ENCODE data around the gene CAD. TPM values are rescaled to one million over a fixed set of nuclear protein-coding genes. Genes with fewer than 3 reads are reported as not detected.

The CAD gene
- polyA plus RNA-seq, 1 donor from 2014 or later = 14.2 TPM

DNA sequence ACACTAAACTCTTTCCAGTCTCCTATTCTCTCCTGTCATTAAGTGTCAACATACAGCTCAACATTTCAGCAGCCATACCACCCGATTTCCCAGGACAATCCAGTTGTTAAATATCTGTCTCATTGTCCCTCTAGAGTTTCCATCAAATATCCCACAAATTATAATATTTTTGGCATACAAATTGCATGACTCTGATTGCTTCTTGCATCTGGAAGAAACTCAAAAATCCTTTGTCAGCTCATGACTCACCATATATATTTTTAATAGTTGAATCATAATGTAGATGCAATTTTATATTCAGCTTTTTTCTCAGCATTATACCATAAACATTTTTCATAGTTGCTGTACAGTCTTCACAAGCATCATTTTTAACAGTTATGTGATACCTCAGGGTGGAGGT is 38.5 kb downstream of the CAD start:
- H3K36me3 ChIP-seq (ENCODE audit: insufficient read depth, low read length) = no peaks in the 10 kb centered on the region
- no peak overlapping the region for H3K4me2 ChIP-seq (ENCODE audit: low read length)
- TF ChIP-seq SMC3 (conservative IDR thresholded peaks at IDR 0.05; ENCODE audit: poor library complexity) (no peak), EZH2 (IDR thresholded peaks at IDR 0.05; ENCODE audit: borderline replicate concordance, insufficient read depth, low read length, poor library complexity, severe bottlenecking) (no peak), RAD21 (conservative IDR thresholded peaks at IDR 0.05) (no peak), MXI1 (conservative IDR thresholded peaks at IDR 0.05; ENCODE audit: poor library complexity, severe bottlenecking) (no peak), POLR2AphosphoS5 (IDR thresholded peaks at IDR 0.05) (no peak), EP300 (conservative IDR thresholded peaks at IDR 0.05; ENCODE audit: poor library complexity, severe bottlenecking) (no peak)
- TF ChIP-seq, protein P1, sequence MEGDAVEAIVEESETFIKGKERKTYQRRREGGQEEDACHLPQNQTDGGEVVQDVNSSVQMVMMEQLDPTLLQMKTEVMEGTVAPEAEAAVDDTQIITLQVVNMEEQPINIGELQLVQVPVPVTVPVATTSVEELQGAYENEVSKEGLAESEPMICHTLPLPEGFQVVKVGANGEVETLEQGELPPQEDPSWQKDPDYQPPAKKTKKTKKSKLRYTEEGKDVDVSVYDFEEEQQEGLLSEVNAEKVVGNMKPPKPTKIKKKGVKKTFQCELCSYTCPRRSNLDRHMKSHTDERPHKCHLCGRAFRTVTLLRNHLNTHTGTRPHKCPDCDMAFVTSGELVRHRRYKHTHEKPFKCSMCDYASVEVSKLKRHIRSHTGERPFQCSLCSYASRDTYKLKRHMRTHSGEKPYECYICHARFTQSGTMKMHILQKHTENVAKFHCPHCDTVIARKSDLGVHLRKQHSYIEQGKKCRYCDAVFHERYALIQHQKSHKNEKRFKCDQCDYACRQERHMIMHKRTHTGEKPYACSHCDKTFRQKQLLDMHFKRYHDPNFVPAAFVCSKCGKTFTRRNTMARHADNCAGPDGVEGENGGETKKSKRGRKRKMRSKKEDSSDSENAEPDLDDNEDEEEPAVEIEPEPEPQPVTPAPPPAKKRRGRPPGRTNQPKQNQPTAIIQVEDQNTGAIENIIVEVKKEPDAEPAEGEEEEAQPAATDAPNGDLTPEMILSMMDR (IDR thresholded peaks at IDR 0.05; ENCODE audit: poor library complexity, severe bottlenecking) = no peak
- TF ChIP-seq, protein P2, sequence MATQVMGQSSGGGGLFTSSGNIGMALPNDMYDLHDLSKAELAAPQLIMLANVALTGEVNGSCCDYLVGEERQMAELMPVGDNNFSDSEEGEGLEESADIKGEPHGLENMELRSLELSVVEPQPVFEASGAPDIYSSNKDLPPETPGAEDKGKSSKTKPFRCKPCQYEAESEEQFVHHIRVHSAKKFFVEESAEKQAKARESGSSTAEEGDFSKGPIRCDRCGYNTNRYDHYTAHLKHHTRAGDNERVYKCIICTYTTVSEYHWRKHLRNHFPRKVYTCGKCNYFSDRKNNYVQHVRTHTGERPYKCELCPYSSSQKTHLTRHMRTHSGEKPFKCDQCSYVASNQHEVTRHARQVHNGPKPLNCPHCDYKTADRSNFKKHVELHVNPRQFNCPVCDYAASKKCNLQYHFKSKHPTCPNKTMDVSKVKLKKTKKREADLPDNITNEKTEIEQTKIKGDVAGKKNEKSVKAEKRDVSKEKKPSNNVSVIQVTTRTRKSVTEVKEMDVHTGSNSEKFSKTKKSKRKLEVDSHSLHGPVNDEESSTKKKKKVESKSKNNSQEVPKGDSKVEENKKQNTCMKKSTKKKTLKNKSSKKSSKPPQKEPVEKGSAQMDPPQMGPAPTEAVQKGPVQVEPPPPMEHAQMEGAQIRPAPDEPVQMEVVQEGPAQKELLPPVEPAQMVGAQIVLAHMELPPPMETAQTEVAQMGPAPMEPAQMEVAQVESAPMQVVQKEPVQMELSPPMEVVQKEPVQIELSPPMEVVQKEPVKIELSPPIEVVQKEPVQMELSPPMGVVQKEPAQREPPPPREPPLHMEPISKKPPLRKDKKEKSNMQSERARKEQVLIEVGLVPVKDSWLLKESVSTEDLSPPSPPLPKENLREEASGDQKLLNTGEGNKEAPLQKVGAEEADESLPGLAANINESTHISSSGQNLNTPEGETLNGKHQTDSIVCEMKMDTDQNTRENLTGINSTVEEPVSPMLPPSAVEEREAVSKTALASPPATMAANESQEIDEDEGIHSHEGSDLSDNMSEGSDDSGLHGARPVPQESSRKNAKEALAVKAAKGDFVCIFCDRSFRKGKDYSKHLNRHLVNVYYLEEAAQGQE (IDR thresholded peaks at IDR 0.05; ENCODE audit: borderline replicate concordance) = no peak
- no peak overlapping the region for H3K27ac ChIP-seq (ENCODE audit: low read length)
- H3F3A ChIP-seq (ENCODE audit: insufficient read depth, low read length, poor library complexity, severe bottlenecking) = no peaks in the 10 kb centered on the region
- no peaks in the 10 kb centered on the region for H3K79me2 ChIP-seq (replicated peaks; ENCODE audit: insufficient read depth, low read length)
- H3K9me3 ChIP-seq (ENCODE audit: low read length) = no peaks in the 10 kb centered on the region
- no peaks in the 10 kb centered on the region for H4K20me1 ChIP-seq (ENCODE audit: insufficient read depth)
- no peaks in the 10 kb centered on the region for H3K9me2 ChIP-seq (ENCODE audit: insufficient read depth, low read length)
- no peak overlapping the region for H2AFZ ChIP-seq (ENCODE audit: low read depth, low read length)
- H3K27me3 ChIP-seq (ENCODE audit: insufficient read depth, low read depth, low read length) = peaks cover 17% of the 10 kb centered on the region
- H3K4me3 ChIP-seq (ENCODE audit: low read length) = no peak overlapping the region
- H3K9ac ChIP-seq (ENCODE audit: low read length) = no peak overlapping the region

DNA sequence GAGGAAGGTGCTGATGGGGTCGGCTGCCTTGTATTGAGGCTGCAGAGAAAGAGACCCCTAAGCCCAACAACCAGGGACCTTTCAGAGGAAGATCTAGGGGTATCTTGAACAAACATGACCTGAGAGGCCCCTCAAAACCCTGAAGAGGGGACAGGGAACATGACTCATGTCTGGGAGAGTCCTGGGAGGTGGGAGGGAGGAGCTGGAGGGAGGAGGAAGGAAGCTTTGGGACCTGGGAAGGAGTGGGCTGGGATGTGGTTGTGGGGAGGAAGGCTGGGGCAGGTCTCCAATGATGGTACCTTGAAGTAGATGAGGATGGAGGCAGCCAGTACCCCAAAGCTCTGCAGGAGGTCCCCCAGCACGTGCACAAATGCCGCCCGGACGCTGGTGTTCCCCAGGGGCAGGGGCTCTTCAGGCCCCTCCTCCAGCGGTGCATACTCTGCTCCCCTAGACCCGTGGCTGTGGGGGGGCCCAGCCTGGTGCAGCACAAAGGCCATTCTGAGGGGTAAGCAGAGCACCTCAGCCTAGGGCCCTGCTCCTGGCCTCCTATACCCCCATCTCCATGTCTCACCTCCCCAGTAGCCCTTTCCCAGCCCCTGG is 39.8 kb downstream of the CAD start:
- Histone ChIP-seq H3F3A (ENCODE audit: insufficient read depth, low read length, poor library complexity, severe bottlenecking) (no peaks in the 10 kb centered on the region), H3K4me3 (ENCODE audit: low read length) (no peak overlapping the region), H3K9me3 (ENCODE audit: low read length) (no peaks in the 10 kb centered on the region), H3K27ac (ENCODE audit: low read length) (no peak overlapping the region), H3K4me2 (ENCODE audit: low read length) (no peak overlapping the region), H2AFZ (ENCODE audit: low read depth, low read length) (no peak overlapping the region), H3K79me2 (replicated peaks; ENCODE audit: insufficient read depth, low read length) (no peaks in the 10 kb centered on the region), H3K9ac (ENCODE audit: low read length) (no peak overlapping the region), H4K20me1 (ENCODE audit: insufficient read depth) (no peaks in the 10 kb centered on the region), H3K9me2 (ENCODE audit: insufficient read depth, low read length) (no peaks in the 10 kb centered on the region), H3K36me3 (ENCODE audit: insufficient read depth, low read length) (no peaks in the 10 kb centered on the region), H3K27me3 (ENCODE audit: insufficient read depth, low read depth, low read length) (peaks cover 26% of the 10 kb centered on the region)
- TF ChIP-seq EZH2 (IDR thresholded peaks at IDR 0.05; ENCODE audit: borderline replicate concordance, insufficient read depth, low read length, poor library complexity, severe bottlenecking) = no peak
- TF ChIP-seq SMC3 (conservative IDR thresholded peaks at IDR 0.05; ENCODE audit: poor library complexity) = no peak
- TF ChIP-seq TAF1 (IDR thresholded peaks at IDR 0.05; ENCODE audit: low read depth) = no peak
- no peak for TF ChIP-seq RAD21 (conservative IDR thresholded peaks at IDR 0.05)
- TF ChIP-seq, protein P1 (IDR thresholded peaks at IDR 0.05; ENCODE audit: poor library complexity, severe bottlenecking) = no peak
- TF ChIP-seq POLR2AphosphoS5 (IDR thresholded peaks at IDR 0.05) = no peak
- TF ChIP-seq MXI1 (conservative IDR thresholded peaks at IDR 0.05; ENCODE audit: poor library complexity, severe bottlenecking) = no peak
- TF ChIP-seq, protein P2 (IDR thresholded peaks at IDR 0.05; ENCODE audit: borderline replicate concordance) = no peak
- TF ChIP-seq EP300 (conservative IDR thresholded peaks at IDR 0.05; ENCODE audit: poor library complexity, severe bottlenecking) = no peak

Measured in neural cell (in vitro differentiated cells).